GM18519 (cell line): ENCODE results near the gene KCNQ5.

Source experiments
- ATAC-seq: cut with Tn5 transposase; IDR thresholded peaks from one replicate; pipeline ENCODE4 v1.9.1; 2021; ENCODE audit warnings: mild to moderate bottlenecking, moderate library complexity; ENCODE audit not compliant: unreplicated experiment, low FRiP score

Gene KCNQ5

GRCh38 chr6:72672906-72673305 lies 51.0 kb downstream of the KCNQ5 start:
- ATAC-seq: no peak

GRCh38 chr6:72674842-72675241 lies 53.0 kb downstream of the KCNQ5 start:
- ATAC-seq: no peak

- ATAC-seq: no peak
Measured at GRCh38 chr6:72675396-72675795, 53.5 kb downstream of the KCNQ5 start.

- no peak for ATAC-seq
Measured at GRCh38 chr6:72676995-72677394, 55.1 kb downstream of the KCNQ5 start.

GRCh38 chr6:72677740-72678139 lies 55.9 kb downstream of the KCNQ5 start:
- no peak for ATAC-seq

GRCh38 chr6:72683797-72684196 lies 61.9 kb downstream of the KCNQ5 start:
- peak; percentile 89 for ATAC-seq

- ATAC-seq: peak; percentile 79
Measured at GRCh38 chr6:72689107-72689954, 67.5 kb downstream of the KCNQ5 start.

GRCh38 chr6:72691249-72691648 lies 69.4 kb downstream of the KCNQ5 start:
- ATAC-seq: no peak

GRCh38 chr6:72696055-72696454 lies 74.2 kb downstream of the KCNQ5 start:
- no peak for ATAC-seq

GRCh38 chr6:72699159-72699558 lies 77.3 kb downstream of the KCNQ5 start:
- no peak for ATAC-seq

GRCh38 chr6:72702421-72702820 lies 80.6 kb downstream of the KCNQ5 start:
- no peak for ATAC-seq

- no peak for ATAC-seq
Measured at GRCh38 chr6:72703093-72703492, 81.2 kb downstream of the KCNQ5 start.

- ATAC-seq: no peak
Measured at GRCh38 chr6:72704979-72705378, 83.1 kb downstream of the KCNQ5 start.

GRCh38 chr6:72709431-72709830 lies 87.6 kb downstream of the KCNQ5 start:
- ATAC-seq: no peak

GRCh38 chr6:72711731-72712130 lies 89.9 kb downstream of the KCNQ5 start:
- ATAC-seq: no peak

- ATAC-seq: no peak
Measured at GRCh38 chr6:72712910-72713309, 91.0 kb downstream of the KCNQ5 start.

GRCh38 chr6:72715119-72715518 lies 93.3 kb downstream of the KCNQ5 start:
- no peak for ATAC-seq

GRCh38 chr6:72716916-72717315 lies 95.1 kb downstream of the KCNQ5 start:
- ATAC-seq: no peak

GRCh38 chr6:72720464-72720863 lies 98.6 kb downstream of the KCNQ5 start:
- ATAC-seq: no peak

- no peak for ATAC-seq
Measured at GRCh38 chr6:72721346-72721745, 99.5 kb downstream of the KCNQ5 start.

- peak; percentile 93 for ATAC-seq
Measured at GRCh38 chr6:72724545-72724944, 102.7 kb downstream of the KCNQ5 start.

GRCh38 chr6:72728706-72729343 lies 107.0 kb downstream of the KCNQ5 start:
- ATAC-seq: no peak
